Measurements from ENCODE around the gene NMD3. TPM values are rescaled to one million over a fixed set of nuclear protein-coding genes. Genes with fewer than 3 reads are reported as not detected.
A peak's percentile ranks its signal among the peaks of the same experiment; 100 is the strongest.

The NMD3 gene
- total and polyA plus RNA-seq, 9 of the 15 experiments (the other 6 are each of a cell fraction or from before 2014, with no cell fraction given) = 63.5 to 178 (median 111) TPM

DNA sequence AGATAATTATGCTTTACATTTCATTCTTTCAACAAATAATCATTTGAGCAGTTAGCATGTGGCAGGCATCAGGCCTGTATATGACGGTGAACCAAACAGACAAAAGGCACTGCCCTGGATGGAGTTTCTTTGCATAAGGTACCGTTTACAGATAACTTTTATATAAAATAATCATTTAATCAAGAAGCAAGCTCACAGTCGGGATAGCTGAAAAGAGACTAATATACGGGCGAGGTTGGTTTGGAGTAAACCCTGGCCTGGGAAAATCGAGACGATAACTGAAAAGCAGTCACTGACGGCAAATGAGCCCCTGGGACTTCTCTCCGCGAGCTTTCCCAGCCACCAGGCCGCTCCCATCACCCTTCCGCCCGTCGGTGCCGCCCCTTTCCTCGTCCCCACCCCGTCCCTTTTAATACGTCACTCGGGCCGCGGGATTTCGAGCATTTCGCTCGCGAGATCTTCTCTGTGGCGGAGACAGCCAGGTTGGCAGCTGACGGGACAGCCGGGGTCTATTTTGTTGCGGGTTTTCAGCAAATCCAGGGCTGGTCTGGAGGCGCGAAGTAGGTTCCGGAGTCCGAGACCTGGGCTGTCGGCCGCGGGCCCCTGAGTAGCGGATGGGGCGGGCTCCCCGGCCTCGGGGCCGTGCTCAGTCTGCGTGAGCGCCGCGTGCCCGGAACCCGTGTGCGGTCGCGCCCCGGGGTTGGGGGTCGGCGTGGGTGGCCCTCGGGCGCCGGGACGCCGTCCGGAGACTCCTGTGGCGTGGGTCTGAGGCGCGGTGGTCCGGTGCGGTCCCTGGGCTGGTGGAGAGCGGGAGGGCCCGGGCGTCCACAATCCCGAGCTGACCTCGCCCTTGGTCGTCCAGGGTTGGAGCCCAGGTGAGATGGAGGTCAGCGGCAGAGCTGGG lies at the start of gene NMD3 (continued):
- TF ChIP-seq, protein P1, sequence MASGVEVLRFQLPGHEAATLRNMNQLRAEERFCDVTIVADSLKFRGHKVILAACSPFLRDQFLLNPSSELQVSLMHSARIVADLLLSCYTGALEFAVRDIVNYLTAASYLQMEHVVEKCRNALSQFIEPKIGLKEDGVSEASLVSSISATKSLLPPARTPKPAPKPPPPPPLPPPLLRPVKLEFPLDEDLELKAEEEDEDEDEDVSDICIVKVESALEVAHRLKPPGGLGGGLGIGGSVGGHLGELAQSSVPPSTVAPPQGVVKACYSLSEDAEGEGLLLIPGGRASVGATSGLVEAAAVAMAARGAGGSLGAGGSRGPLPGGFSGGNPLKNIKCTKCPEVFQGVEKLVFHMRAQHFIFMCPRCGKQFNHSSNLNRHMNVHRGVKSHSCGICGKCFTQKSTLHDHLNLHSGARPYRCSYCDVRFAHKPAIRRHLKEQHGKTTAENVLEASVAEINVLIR (CRISPR knock-in tag; IDR thresholded peaks at IDR 0.05) = peak; percentile 56; the same call in 1 of the 2 replicates
- TF ChIP-seq L3MBTL2 (IDR thresholded peaks at IDR 0.05) (peak; percentile 60), NRF1 (conservative IDR thresholded peaks at IDR 0.05 in 1 of 2, IDR thresholded peaks at IDR 0.05 in 1 of 2) (peak in 1 of 2 experiments; percentile 35; a peak in 1 of 4 replicates), ZNF408 (CRISPR knock-in tag; IDR thresholded peaks at IDR 0.05; ENCODE audit: low read depth) (no peak), MYBL2 (IDR thresholded peaks at IDR 0.05; ENCODE audit: low read depth) (no peak), MYBL2 (CRISPR knock-in tag; IDR thresholded peaks at IDR 0.05; ENCODE audit: borderline replicate concordance) (no peak), ZNF23 (CRISPR knock-in tag; IDR thresholded peaks at IDR 0.05) (no peak)
- TF ChIP-seq, protein P2, sequence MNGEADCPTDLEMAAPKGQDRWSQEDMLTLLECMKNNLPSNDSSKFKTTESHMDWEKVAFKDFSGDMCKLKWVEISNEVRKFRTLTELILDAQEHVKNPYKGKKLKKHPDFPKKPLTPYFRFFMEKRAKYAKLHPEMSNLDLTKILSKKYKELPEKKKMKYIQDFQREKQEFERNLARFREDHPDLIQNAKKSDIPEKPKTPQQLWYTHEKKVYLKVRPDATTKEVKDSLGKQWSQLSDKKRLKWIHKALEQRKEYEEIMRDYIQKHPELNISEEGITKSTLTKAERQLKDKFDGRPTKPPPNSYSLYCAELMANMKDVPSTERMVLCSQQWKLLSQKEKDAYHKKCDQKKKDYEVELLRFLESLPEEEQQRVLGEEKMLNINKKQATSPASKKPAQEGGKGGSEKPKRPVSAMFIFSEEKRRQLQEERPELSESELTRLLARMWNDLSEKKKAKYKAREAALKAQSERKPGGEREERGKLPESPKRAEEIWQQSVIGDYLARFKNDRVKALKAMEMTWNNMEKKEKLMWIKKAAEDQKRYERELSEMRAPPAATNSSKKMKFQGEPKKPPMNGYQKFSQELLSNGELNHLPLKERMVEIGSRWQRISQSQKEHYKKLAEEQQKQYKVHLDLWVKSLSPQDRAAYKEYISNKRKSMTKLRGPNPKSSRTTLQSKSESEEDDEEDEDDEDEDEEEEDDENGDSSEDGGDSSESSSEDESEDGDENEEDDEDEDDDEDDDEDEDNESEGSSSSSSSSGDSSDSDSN (IDR thresholded peaks at IDR 0.05; ENCODE audit: borderline replicate concordance in 1 of 2, low read depth in 2 of 2, low read length in 2 of 2) = 0 out of 4 replicates have a peak, but pooled peaks of 1 of the 2 experiments have one; percentile 14
- TF ChIP-seq, protein P3, sequence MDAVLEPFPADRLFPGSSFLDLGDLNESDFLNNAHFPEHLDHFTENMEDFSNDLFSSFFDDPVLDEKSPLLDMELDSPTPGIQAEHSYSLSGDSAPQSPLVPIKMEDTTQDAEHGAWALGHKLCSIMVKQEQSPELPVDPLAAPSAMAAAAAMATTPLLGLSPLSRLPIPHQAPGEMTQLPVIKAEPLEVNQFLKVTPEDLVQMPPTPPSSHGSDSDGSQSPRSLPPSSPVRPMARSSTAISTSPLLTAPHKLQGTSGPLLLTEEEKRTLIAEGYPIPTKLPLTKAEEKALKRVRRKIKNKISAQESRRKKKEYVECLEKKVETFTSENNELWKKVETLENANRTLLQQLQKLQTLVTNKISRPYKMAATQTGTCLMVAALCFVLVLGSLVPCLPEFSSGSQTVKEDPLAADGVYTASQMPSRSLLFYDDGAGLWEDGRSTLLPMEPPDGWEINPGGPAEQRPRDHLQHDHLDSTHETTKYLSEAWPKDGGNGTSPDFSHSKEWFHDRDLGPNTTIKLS (IDR thresholded peaks at IDR 0.05; ENCODE audit: borderline replicate concordance, low read depth) = peak; percentile 94
